NCI-H187 (cell line): ENCODE measurements around the gene GABRG3.
A peak's percentile ranks its signal among the peaks of the same experiment; 100 is the strongest.

Experiments
- DNase-seq, 2 experiments: peaks; one replicate each; lab custom pipeline; 2025; lab: John Stamatoyannopoulos, UW

GABRG3 gene

GRCh38 chr15:27468151-27468591 is 497.2 kb downstream of the GABRG3 start:
- DNase-seq = no peak

- no peak for DNase-seq
These were observed 502.9 kb downstream of the GABRG3 start for GRCh38 chr15:27473845-27474244.

- DNase-seq = no peak
These were observed 504.4 kb downstream of the GABRG3 start for GRCh38 chr15:27475395-27475794.

GRCh38 chr15:27479296-27480140 is 508.5 kb downstream of the GABRG3 start:
- DNase-seq = peak in 1 of 2 experiments; percentile 31

GRCh38 chr15:27480141-27480530 is 509.2 kb downstream of the GABRG3 start:
- DNase-seq = no peak

GRCh38 chr15:27480642-27481041 is 509.7 kb downstream of the GABRG3 start:
- no peak for DNase-seq

- DNase-seq = no peak
These were observed 510.8 kb downstream of the GABRG3 start for GRCh38 chr15:27481768-27482167.

GRCh38 chr15:27482287-27482686 is 511.3 kb downstream of the GABRG3 start:
- DNase-seq = no peak

GRCh38 chr15:27483124-27483523 is 512.1 kb downstream of the GABRG3 start:
- DNase-seq = no peak

GRCh38 chr15:27485265-27485664 is 514.3 kb downstream of the GABRG3 start:
- no peak for DNase-seq

- DNase-seq = peak in 1 of 2 experiments; percentile 5
These were observed 515.1 kb downstream of the GABRG3 start for GRCh38 chr15:27486051-27486450.

GRCh38 chr15:27486683-27487647 is 516.0 kb downstream of the GABRG3 start:
- DNase-seq = no peak

GRCh38 chr15:27487846-27488245 is 516.9 kb downstream of the GABRG3 start:
- DNase-seq = no peak

- DNase-seq = no peak
These were observed 520.0 kb downstream of the GABRG3 start for GRCh38 chr15:27490867-27491595.

GRCh38 chr15:27491666-27492621 is 521.0 kb downstream of the GABRG3 start:
- DNase-seq = no peak

- DNase-seq = peak in 1 of 2 experiments; percentile 2
These were observed 525.0 kb downstream of the GABRG3 start for GRCh38 chr15:27495963-27496459.

GRCh38 chr15:27498700-27499099 is 527.7 kb downstream of the GABRG3 start:
- DNase-seq = no peak

- DNase-seq = no peak
These were observed 528.2 kb downstream of the GABRG3 start for GRCh38 chr15:27499191-27499590.

GRCh38 chr15:27499719-27500118 is 528.7 kb downstream of the GABRG3 start:
- DNase-seq = no peak

- no peak for DNase-seq
These were observed 529.2 kb downstream of the GABRG3 start for GRCh38 chr15:27500206-27500605.

GRCh38 chr15:27506752-27507151 is 535.8 kb downstream of the GABRG3 start:
- DNase-seq = no peak
